WTC11 (cell line): Measurements from ENCODE around the gene ALG1L2. TPM values are rescaled to one million over a fixed set of nuclear protein-coding genes. Genes with fewer than 3 reads are reported as not detected.

ENCODE experiments used
- ATAC-seq: fragments of 200-7000 bp; cut with Tn5 transposase; 2 replicates; pipeline ENCODE4 v1.10.0; 2021; ENCODE audit warnings: mild to moderate bottlenecking, moderate library complexity
- CTCF ChIA-PET: fragments of 300-600 bp; sonication (Branson Sonifier 250); formaldehyde crosslinking; loops from one replicate; lab custom pipeline; 2021; ENCODE audit warnings: antibody characterized with exemption; lab: Charles Lee
- POLR2A ChIA-PET: fragments of 350-600 bp; sonication (Branson Sonifier 250); formaldehyde crosslinking; loops from one replicate; lab custom pipeline; 2021; ENCODE audit warnings: antibody characterized with exemption; lab: Charles Lee
- DNase-seq: peaks from one replicate; pipeline ENCODE4 v3.0.0; 2021; ENCODE audit warnings: low spot score
- H3K27ac Mint-ChIP-seq: 2 replicates; pipeline ENCODE4 v1.8.0; 2021; ENCODE audit warnings: mixed read lengths
- H3K27me3 Mint-ChIP-seq: 2 replicates; pipeline ENCODE4 v1.8.0; 2021; ENCODE audit warnings: low read depth, mild to moderate bottlenecking, moderate library complexity, mixed read lengths
- H3K36me3 Mint-ChIP-seq: 2 replicates; pipeline ENCODE4 v1.8.0; 2021; ENCODE audit warnings: mixed read lengths
- H3K4me1 Mint-ChIP-seq: 2 replicates; pipeline ENCODE4 v1.8.0; 2022; ENCODE audit warnings: mixed read lengths
- H3K4me3 Mint-ChIP-seq: 2 replicates; pipeline ENCODE4 v1.8.0; 2021; ENCODE audit warnings: mild to moderate bottlenecking, moderate library complexity, mixed read lengths
- H3K9me3 Mint-ChIP-seq: 2 replicates; pipeline ENCODE4 v1.8.0; 2021; ENCODE audit warnings: mixed read lengths
- AFF4 ChIP-seq: sonication (generic); formaldehyde crosslinking; IDR thresholded peaks from 2 replicates; pipeline ENCODE4 v1.8.1; 2023; ENCODE audit warnings: mild to moderate bottlenecking, missing genetic modification reagents, borderline replicate concordance
- ATF2 ChIP-seq: sonication (generic); formaldehyde crosslinking; IDR thresholded peaks from 2 replicates; pipeline ENCODE4 v1.8.1; 2022; ENCODE audit warnings: low read depth, missing genetic modification reagents, borderline replicate concordance
- E2F5 ChIP-seq: sonication (generic); formaldehyde crosslinking; IDR thresholded peaks from 2 replicates; pipeline ENCODE4 v1.8.1; 2022; ENCODE audit warnings: mild to moderate bottlenecking, moderate library complexity, missing genetic modification reagents
- ELF4 ChIP-seq: sonication (generic); formaldehyde crosslinking; IDR thresholded peaks from 2 replicates; pipeline ENCODE4 v1.8.1; 2022; ENCODE audit warnings: low read depth, mild to moderate bottlenecking, moderate library complexity, missing genetic modification reagents
- ETV6 ChIP-seq: sonication (generic); formaldehyde crosslinking; IDR thresholded peaks from 2 replicates; pipeline ENCODE4 v1.8.1; 2022; ENCODE audit warnings: mild to moderate bottlenecking, missing genetic modification reagents
- FOXK1 ChIP-seq: sonication (generic); formaldehyde crosslinking; IDR thresholded peaks from 2 replicates; pipeline ENCODE4 v1.8.0; 2022; ENCODE audit warnings: mild to moderate bottlenecking, moderate library complexity, missing genetic modification reagents
- GTF2I ChIP-seq: fragments of 250-450 bp; sonication (Bioruptor Pico); conservative IDR thresholded peaks from 2 replicates; pipeline ENCODE4 v1.4.0; 2021; ENCODE audit warnings: mild to moderate bottlenecking
- HMGA2 ChIP-seq: fragments of 250-450 bp; sonication (Bioruptor Pico); IDR thresholded peaks from 2 replicates; pipeline ENCODE4 v1.4.0; 2021; ENCODE audit warnings: mild to moderate bottlenecking, moderate library complexity
- JAZF1 ChIP-seq: fragments of 250-450 bp; sonication (Bioruptor Pico); IDR thresholded peaks from 2 replicates; pipeline ENCODE4 v1.9.0; 2021; ENCODE audit warnings: moderate library complexity, mild to moderate bottlenecking, inconsistent platforms
- NFYB ChIP-seq: sonication (generic); formaldehyde crosslinking; conservative IDR thresholded peaks from 2 replicates; pipeline ENCODE4 v1.8.0; 2022; ENCODE audit warnings: low read depth, missing genetic modification reagents
- PRRX2 ChIP-seq: fragments of 250-450 bp; sonication (Bioruptor Pico); IDR thresholded peaks from 2 replicates; pipeline ENCODE4 v1.8.0; 2021; ENCODE audit warnings: mild to moderate bottlenecking
- TCF7 ChIP-seq: sonication (generic); formaldehyde crosslinking; IDR thresholded peaks from 2 replicates; pipeline ENCODE4 v1.8.0; 2022; ENCODE audit warnings: mild to moderate bottlenecking, low read depth, missing genetic modification reagents, moderate library complexity
- USF2 ChIP-seq: sonication (generic); formaldehyde crosslinking; IDR thresholded peaks from 2 replicates; pipeline ENCODE4 v1.8.1; 2023; ENCODE audit warnings: mild to moderate bottlenecking, missing genetic modification reagents, moderate library complexity
- ZNF121 ChIP-seq: sonication (generic); formaldehyde crosslinking; IDR thresholded peaks from 2 replicates; pipeline ENCODE4 v1.8.0; 2023; ENCODE audit warnings: missing genetic modification reagents
- ZNF138 ChIP-seq: sonication (generic); formaldehyde crosslinking; conservative IDR thresholded peaks from 2 replicates; pipeline ENCODE4 v1.8.1; 2022; ENCODE audit warnings: mild to moderate bottlenecking, moderate library complexity, missing genetic modification reagents
- ZNF263 ChIP-seq: sonication (generic); formaldehyde crosslinking; IDR thresholded peaks from 2 replicates; pipeline ENCODE4 v1.8.1; 2022; ENCODE audit warnings: low read depth, mild to moderate bottlenecking, moderate library complexity, missing genetic modification reagents
- ZNF317 ChIP-seq: sonication (generic); formaldehyde crosslinking; IDR thresholded peaks from 2 replicates; pipeline ENCODE4 v1.8.1; 2023; ENCODE audit warnings: low read depth, mild to moderate bottlenecking, moderate library complexity, missing genetic modification reagents, borderline replicate concordance
- ZNF425 ChIP-seq: fragments of 250-450 bp; sonication (Bioruptor Pico); conservative IDR thresholded peaks from 2 replicates; pipeline ENCODE4 v1.9.0; 2021; ENCODE audit warnings: mild to moderate bottlenecking
- ZNF532 ChIP-seq: fragments of 250-450 bp; sonication (Bioruptor Pico); IDR thresholded peaks from 2 replicates; pipeline ENCODE4 v1.9.0; 2021; ENCODE audit warnings: mild to moderate bottlenecking, borderline replicate concordance
- total RNA-seq: library from RNA; stranded (reverse); gene quantifications from 3 replicates; pipeline ENCODE4 v1.2.3, GENCODE V29; 2021

Gene ALG1L2
- total RNA-seq, 1 experiment from 2014 or later: 2.1 TPM

DNA sequence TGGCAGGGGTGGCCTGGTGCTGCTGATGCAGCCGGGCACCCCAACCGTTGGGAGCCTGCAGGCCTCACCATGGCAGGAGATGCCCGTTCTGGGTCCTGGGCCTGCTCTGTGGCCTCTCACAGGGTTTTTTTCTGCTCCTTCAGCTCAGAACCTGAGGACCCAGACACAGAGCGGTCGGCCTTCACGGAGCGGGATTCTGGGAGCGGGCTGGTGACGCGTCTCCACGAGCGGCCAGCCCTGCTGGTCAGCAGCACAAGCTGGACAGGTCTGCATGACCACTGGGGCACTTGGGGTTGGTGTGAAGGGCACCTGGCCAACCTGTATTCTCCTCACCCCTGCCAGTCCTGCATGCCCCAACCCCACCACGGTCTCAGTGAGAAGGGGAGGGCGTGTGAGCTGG, 10.3 kb downstream of the ALG1L2 start:
- ATAC-seq (no peak), DNase-seq (no peak)
- ChIA-PET CTCF (interaction anchor here (11.2 kb wide), 1 partner anchor 149 kb away, joined by 134 read pairs; no protein-coding TSS in a partner anchor), POLR2A (no interaction called here)
- H3K4me3 Mint-ChIP-seq: no peak overlapping the region
- 0 out of 2 replicates have a peak, but pooled peaks cover 7% of the 10 kb centered on the region for H3K9me3 Mint-ChIP-seq
- 0 out of 2 replicates have a peak, but pooled peaks cover 4% of the 10 kb centered on the region for H3K27me3 Mint-ChIP-seq
- no peaks in the 10 kb centered on the region for H3K36me3 Mint-ChIP-seq
- TF ChIP-seq AFF4 (no peak), ETV6 (CRISPR knock-in tag) (no peak), ZNF121 (CRISPR knock-in tag) (no peak), ZNF425 (no peak), JAZF1 (no peak), ATF2 (CRISPR knock-in tag) (no peak), TCF7 (CRISPR knock-in tag) (no peak), GTF2I (CRISPR knock-in tag) (no peak), PRRX2 (CRISPR knock-in tag) (no peak), HMGA2 (no peak), ELF4 (no peak), NFYB (no peak), E2F5 (CRISPR knock-in tag) (no peak), FOXK1 (no peak), USF2 (CRISPR knock-in tag) (no peak), ZNF138 (CRISPR knock-in tag) (no peak), ZNF317 (CRISPR knock-in tag) (no peak), ZNF263 (CRISPR knock-in tag) (no peak), ZNF532 (no peak)
- H3K27ac Mint-ChIP-seq: no peak overlapping the region
- peaks cover 24% of the 10 kb centered on the region for H3K4me1 Mint-ChIP-seq
